ENCODE measurements around the gene MICAL3.

- no peak for TF ChIP-seq SP1 (IDR thresholded peaks at IDR 0.05)
- TF ChIP-seq ELF4 (IDR thresholded peaks at IDR 0.05) = no peak
- no peak for TF ChIP-seq BHLHE40 (IDR thresholded peaks at IDR 0.05; ENCODE audit: borderline replicate concordance)
- TF ChIP-seq FOXM1 (IDR thresholded peaks at IDR 0.05; ENCODE audit: borderline replicate concordance) = no peak
- TF ChIP-seq FOXK2 (IDR thresholded peaks at IDR 0.05) = no peak
- TF ChIP-seq PKNOX1 (IDR thresholded peaks at IDR 0.05) = no peak
- TF ChIP-seq HDGF (IDR thresholded peaks at IDR 0.05; ENCODE audit: borderline replicate concordance) = no peak
- no peak for TF ChIP-seq SUZ12 (IDR thresholded peaks at IDR 0.05)
- TF ChIP-seq FOXA1 (IDR thresholded peaks at IDR 0.05) = no peak
- no peak for TF ChIP-seq LEF1 (IDR thresholded peaks at IDR 0.05; ENCODE audit: borderline replicate concordance)
- TF ChIP-seq L3MBTL2 (conservative IDR thresholded peaks at IDR 0.05) = no peak
- TF ChIP-seq TARDBP (IDR thresholded peaks at IDR 0.05) = no peak
- no peak for TF ChIP-seq NFRKB (IDR thresholded peaks at IDR 0.05)
- no peak for TF ChIP-seq ARNT (IDR thresholded peaks at IDR 0.05)
Observed at GRCh38 chr22:17968126-17968525, 56.2 kb downstream of the MICAL3 start.
